ENCODE data around the gene PAPPA2.
A peak's percentile ranks its signal among the peaks of the same experiment; 100 is the strongest.

The PAPPA2 gene

GRCh38 chr1:176720838-176721237 lies 257.9 kb downstream of the PAPPA2 start:
- no peak overlapping the region for H3K4me3 ChIP-seq (ENCODE audit: low read depth, low read length)
- no peak for TF ChIP-seq CTCF (IDR thresholded peaks at IDR 0.05; ENCODE audit: low read depth, low read length, missing control alignments)
- DNase-seq (ENCODE audit: low read depth): no peak
- in situ Hi-C loops (cut with HindIII; ENCODE audit: low sequenced_read_pairs): no loop called here

- H3K4me3 ChIP-seq (ENCODE audit: low read depth, low read length): no peak overlapping the region
- no peak for DNase-seq (ENCODE audit: low read depth)
- in situ Hi-C loops (cut with HindIII; ENCODE audit: low sequenced_read_pairs): no loop called here
- TF ChIP-seq CTCF (IDR thresholded peaks at IDR 0.05; ENCODE audit: low read depth, low read length, missing control alignments): no peak
These were observed 270.7 kb downstream of the PAPPA2 start for GRCh38 chr1:176733661-176734060.

GRCh38 chr1:176735201-176735600 lies 272.2 kb downstream of the PAPPA2 start:
- peak; percentile 4 for DNase-seq (ENCODE audit: low read depth)
- no peak for TF ChIP-seq CTCF (IDR thresholded peaks at IDR 0.05; ENCODE audit: low read depth, low read length, missing control alignments)
- H3K4me3 ChIP-seq (ENCODE audit: low read depth, low read length): no peak overlapping the region
- in situ Hi-C loops (cut with HindIII; ENCODE audit: low sequenced_read_pairs): no loop called here

- no peak overlapping the region for H3K4me3 ChIP-seq (ENCODE audit: low read depth, low read length)
- TF ChIP-seq CTCF (IDR thresholded peaks at IDR 0.05; ENCODE audit: low read depth, low read length, missing control alignments): no peak
- in situ Hi-C loops (cut with HindIII; ENCODE audit: low sequenced_read_pairs): no loop called here
- DNase-seq (ENCODE audit: low read depth): no peak
These were observed 273.0 kb downstream of the PAPPA2 start for GRCh38 chr1:176736015-176736414.

GRCh38 chr1:176741181-176741580 lies 278.2 kb downstream of the PAPPA2 start:
- no peak overlapping the region for H3K4me3 ChIP-seq (ENCODE audit: low read depth, low read length)
- in situ Hi-C loops (cut with HindIII; ENCODE audit: low sequenced_read_pairs): no loop called here
- DNase-seq (ENCODE audit: low read depth): no peak
- TF ChIP-seq CTCF (IDR thresholded peaks at IDR 0.05; ENCODE audit: low read depth, low read length, missing control alignments): no peak

- no peak overlapping the region for H3K4me3 ChIP-seq (ENCODE audit: low read depth, low read length)
- no peak for DNase-seq (ENCODE audit: low read depth)
- in situ Hi-C loops (cut with HindIII; ENCODE audit: low sequenced_read_pairs): no loop called here
- TF ChIP-seq CTCF (IDR thresholded peaks at IDR 0.05; ENCODE audit: low read depth, low read length, missing control alignments): no peak
These were observed 279.3 kb downstream of the PAPPA2 start for GRCh38 chr1:176742322-176742721.

- no peak overlapping the region for H3K4me3 ChIP-seq (ENCODE audit: low read depth, low read length)
- no peak for DNase-seq (ENCODE audit: low read depth)
- no peak for TF ChIP-seq CTCF (IDR thresholded peaks at IDR 0.05; ENCODE audit: low read depth, low read length, missing control alignments)
- in situ Hi-C loops (cut with HindIII; ENCODE audit: low sequenced_read_pairs): no loop called here
These were observed 281.2 kb downstream of the PAPPA2 start for GRCh38 chr1:176744142-176744541.
